22Rv1 (cell line): Measurements from ENCODE around the gene PARS2.

Source experiments
- CTCF ChIP-seq: fragments of 450-650 bp; IDR thresholded peaks from 2 replicates; pipeline ENCODE4 v1.5.1; 2017; ENCODE audit warnings: mild to moderate bottlenecking
- ZFX ChIP-seq: fragments of 450-650 bp; IDR thresholded peaks from 2 replicates; pipeline ENCODE4 v1.6.1; 2017; ENCODE audit warnings: antibody characterized with exemption, borderline replicate concordance

- no peak for TF ChIP-seq CTCF
- TF ChIP-seq ZFX: no peak
These were observed 34.7 kb upstream of the PARS2 start for GRCh38 chr1:54798769-54799641.
